ENCODE data around the gene RHOT2. TPM values are rescaled to one million over a fixed set of nuclear protein-coding genes. Genes with fewer than 3 reads are reported as not detected.
"Not testable (repeated sequence)": the region's sequence is repeated elsewhere in the genome, so short reads cannot be mapped to it uniquely, and the experiment has no call there.

The RHOT2 gene
- total RNA-seq, 2 experiments from 2014 or later = 202 to 209 TPM

DNA sequence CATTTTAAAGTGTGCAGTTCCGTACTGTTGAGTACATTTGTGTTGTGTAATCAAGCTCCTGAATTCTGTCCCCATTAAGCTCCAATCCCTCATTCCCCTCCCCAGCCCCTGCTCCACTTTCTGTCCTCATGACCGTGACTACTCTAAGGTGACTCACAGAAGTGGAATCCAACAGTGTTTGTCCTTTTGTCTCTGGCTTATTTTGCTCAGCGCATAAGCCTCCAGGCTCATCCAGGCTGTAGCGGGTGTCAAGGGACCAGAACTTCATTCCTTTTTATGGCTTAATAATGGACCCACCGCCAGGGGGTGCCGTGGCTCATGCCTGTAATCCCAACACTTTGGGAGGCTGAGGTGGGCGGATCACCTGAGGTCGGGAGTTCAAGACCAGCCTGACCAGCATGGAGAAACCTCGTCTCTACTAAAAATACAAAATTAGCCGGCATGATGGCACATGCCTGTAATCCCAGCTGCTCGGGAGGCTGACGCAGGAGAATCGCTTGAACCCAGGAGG, 44.9 kb downstream of the RHOT2 start:
- not testable (repeated sequence) for H3K9me3 Mint-ChIP-seq; H3K4me3 ChIP-seq (ENCODE audit: low read length); H3K36me3 Mint-ChIP-seq (ENCODE audit: low read depth); ATAC-seq (ENCODE audit: poor library complexity); H3K4me1 Mint-ChIP-seq (ENCODE audit: low read depth); H3K36me3 ChIP-seq (ENCODE audit: insufficient read depth, low read length); H3K27ac ChIP-seq (ENCODE audit: low read depth in 1 of 2, low read length in 2 of 2); H3K27ac Mint-ChIP-seq
- ChIA-PET CTCF (interaction anchor here (0.9 to 1.6 kb wide), 6 partner anchors 12 to 75 kb away, joined by 3 to 9 read pairs (median 6); partner anchors contain the start of genes CHTF18, CIAO3, RPUSD1 and WDR24), POLR2A (interaction anchor here (1.6 kb wide), 1 partner anchor 72 kb away, joined by 4 read pairs; no protein-coding TSS in a partner anchor)
- peaks cover 45 to 49% of the 10 kb centered on the region in 2 experiments for H3K27me3 ChIP-seq (ENCODE audit: control insufficient read depth in 1 of 2, insufficient read depth in 2 of 2, low read length in 2 of 2)
- H3K4me3 Mint-ChIP-seq = peak overlapping the region; percentile 40
- TF ChIP-seq, protein P1, sequence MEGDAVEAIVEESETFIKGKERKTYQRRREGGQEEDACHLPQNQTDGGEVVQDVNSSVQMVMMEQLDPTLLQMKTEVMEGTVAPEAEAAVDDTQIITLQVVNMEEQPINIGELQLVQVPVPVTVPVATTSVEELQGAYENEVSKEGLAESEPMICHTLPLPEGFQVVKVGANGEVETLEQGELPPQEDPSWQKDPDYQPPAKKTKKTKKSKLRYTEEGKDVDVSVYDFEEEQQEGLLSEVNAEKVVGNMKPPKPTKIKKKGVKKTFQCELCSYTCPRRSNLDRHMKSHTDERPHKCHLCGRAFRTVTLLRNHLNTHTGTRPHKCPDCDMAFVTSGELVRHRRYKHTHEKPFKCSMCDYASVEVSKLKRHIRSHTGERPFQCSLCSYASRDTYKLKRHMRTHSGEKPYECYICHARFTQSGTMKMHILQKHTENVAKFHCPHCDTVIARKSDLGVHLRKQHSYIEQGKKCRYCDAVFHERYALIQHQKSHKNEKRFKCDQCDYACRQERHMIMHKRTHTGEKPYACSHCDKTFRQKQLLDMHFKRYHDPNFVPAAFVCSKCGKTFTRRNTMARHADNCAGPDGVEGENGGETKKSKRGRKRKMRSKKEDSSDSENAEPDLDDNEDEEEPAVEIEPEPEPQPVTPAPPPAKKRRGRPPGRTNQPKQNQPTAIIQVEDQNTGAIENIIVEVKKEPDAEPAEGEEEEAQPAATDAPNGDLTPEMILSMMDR (IDR thresholded peaks at IDR 0.05) = peak; percentile 37
- intact Hi-C loops (cut with DNase I, micrococcal nuclease) = loop anchor here in 1 of 2 experiments (5.0 kb wide), 2 partner anchors 340 to 480 kb away; no protein-coding TSS in a partner anchor
- peaks cover 42% of the 10 kb centered on the region for H3K27me3 Mint-ChIP-seq
- peaks cover 24% of the 10 kb centered on the region for H3K4me1 ChIP-seq (ENCODE audit: insufficient read depth, low read length)
- peaks cover 0 to 27% of the 10 kb centered on the region in 2 experiments for H3K9me3 ChIP-seq (ENCODE audit: control insufficient read depth in 1 of 2, insufficient read depth in 1 of 2, low read length in 2 of 2)
- DNase-seq = peak in 7 of 14 experiments; percentile 30 to 68 (median 49)

DNA sequence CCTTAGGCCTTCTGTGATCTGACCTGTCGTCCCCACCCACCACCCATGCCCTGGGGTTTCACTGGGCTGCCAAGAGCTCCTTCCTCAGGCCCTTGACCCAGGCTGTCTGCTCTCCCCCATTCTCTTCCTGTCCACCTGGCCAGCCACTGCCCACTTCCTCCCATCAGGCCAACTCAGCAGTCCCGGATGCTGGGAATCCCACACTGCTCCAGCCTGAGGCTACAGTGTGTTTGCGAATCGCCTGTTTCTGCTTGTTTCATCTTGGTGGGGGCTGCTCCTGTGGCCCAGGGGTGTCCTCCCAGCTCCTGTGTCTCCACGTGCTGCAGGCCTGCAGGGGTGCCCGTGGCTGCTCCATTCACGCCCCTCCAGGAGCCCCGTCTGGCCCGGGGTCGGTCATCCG, 46.1 kb downstream of the RHOT2 start:
- H3K4me1 Mint-ChIP-seq (ENCODE audit: low read depth) = peaks cover 10% of the 10 kb centered on the region
- ChIA-PET CTCF (no interaction called here), POLR2A (interaction anchor here (4.5 kb wide), 1 partner anchor 12 kb away, joined by 30 read pairs; the partner anchor contains the start of genes CCDC78 and HAGHL)
- Histone ChIP-seq H3K4me3 (ENCODE audit: low read length) (no peak overlapping the region), H3K27me3 (ENCODE audit: control insufficient read depth in 1 of 2, insufficient read depth in 2 of 2, low read length in 2 of 2) (peaks cover 32 to 37% of the 10 kb centered on the region in 2 experiments), H3K9me3 (ENCODE audit: control insufficient read depth in 1 of 2, insufficient read depth in 1 of 2, low read length in 2 of 2) (peaks cover 0 to 27% of the 10 kb centered on the region in 2 experiments), H3K36me3 (ENCODE audit: insufficient read depth, low read length) (no peaks in the 10 kb centered on the region), H3K27ac (ENCODE audit: low read depth in 1 of 2, low read length in 2 of 2) (no peak overlapping the region), H3K4me1 (ENCODE audit: insufficient read depth, low read length) (peaks cover 26% of the 10 kb centered on the region)
- intact Hi-C loops (cut with DNase I, micrococcal nuclease) = loop anchor here in 1 of 2 experiments (2.0 to 5.0 kb wide), 3 partner anchors 15 to 478 kb away; no protein-coding TSS in a partner anchor
- H3K27ac Mint-ChIP-seq = no peak overlapping the region
- H3K36me3 Mint-ChIP-seq (ENCODE audit: low read depth) = no peaks in the 10 kb centered on the region
- DNase-seq (no peak), ATAC-seq (ENCODE audit: poor library complexity) (no peak)
- TF ChIP-seq, protein P1 (IDR thresholded peaks at IDR 0.05) = no peak
- peaks cover 29% of the 10 kb centered on the region for H3K27me3 Mint-ChIP-seq
- peak overlapping the region; percentile 60 for H3K4me3 Mint-ChIP-seq
- no peaks in the 10 kb centered on the region for H3K9me3 Mint-ChIP-seq

DNA sequence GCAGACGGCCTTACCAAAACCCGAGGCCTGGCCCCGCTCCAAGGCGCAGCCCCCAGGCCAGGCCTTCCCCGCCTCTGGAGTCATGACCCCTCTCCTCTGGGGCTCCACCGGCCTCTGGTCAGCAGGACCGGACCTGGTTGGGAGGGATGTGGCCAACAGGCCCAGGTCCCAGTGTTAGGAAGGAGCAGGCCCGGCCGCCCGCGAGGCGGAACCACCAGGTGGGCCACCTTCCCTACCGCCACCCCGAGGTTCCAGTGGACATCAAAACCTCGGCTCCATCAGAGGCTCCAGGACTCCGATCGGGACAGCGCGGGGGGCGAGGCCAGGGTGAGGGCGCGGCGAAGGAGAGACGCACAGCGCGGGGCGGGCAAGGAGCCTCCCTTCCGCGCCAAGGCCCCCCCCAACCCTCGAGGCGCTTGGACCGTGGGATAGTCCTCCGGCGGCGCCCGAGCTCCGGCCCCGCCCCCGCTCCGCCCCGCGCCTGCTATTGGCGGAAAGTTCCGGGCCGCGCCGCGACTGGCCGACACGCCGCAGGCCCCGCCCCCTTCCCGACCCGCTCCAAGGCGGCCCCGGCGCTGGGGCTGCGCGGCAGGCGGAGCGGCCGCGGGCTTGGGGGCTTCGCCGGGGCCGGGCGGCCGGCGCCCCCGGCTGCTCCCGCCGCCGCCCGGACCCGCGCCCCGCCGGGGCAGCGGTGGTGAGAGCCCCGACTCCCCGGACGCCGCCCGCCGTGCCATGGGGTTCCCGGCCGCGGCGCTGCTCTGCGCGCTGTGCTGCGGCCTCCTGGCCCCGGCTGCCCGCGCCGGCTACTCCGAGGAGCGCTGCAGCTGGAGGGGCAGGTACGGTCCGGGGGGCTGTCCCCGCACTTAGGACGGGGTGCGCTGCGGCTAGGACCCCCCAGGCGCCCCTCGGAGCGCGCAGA, 46.9 kb downstream of the RHOT2 start, which contains the start of gene METRN:
Gene METRN, plus strand, starts transcription at position 561 of the 919 bp plus-strand sequence. Its CDS starts 172 bp downstream, at position 733.
- ATAC-seq (ENCODE audit: poor library complexity) = peak; percentile 92
- peak within 1 kb of the TSS; percentile 12 for H3K4me3 ChIP-seq (ENCODE audit: low read length)

More for the DNA sequence above, 46.9 kb downstream of the RHOT2 start, which contains the start of gene METRN:
- peaks cover 18% of the 10 kb centered on the region for H3K4me1 Mint-ChIP-seq (ENCODE audit: low read depth)
- H3K4me3 Mint-ChIP-seq = peak within 1 kb of the TSS; percentile 69
- no peaks in the 10 kb centered on the region for H3K36me3 ChIP-seq (ENCODE audit: insufficient read depth, low read length)
- no peaks in the 10 kb centered on the region for H3K36me3 Mint-ChIP-seq (ENCODE audit: low read depth)
- TF ChIP-seq, protein P1 (IDR thresholded peaks at IDR 0.05) = no peak
- CTCF ChIA-PET = interaction anchor here (1.2 to 2.3 kb wide), 2 partner anchors 26 to 74 kb away, joined by 3 to 8 read pairs; partner anchors contain the start of genes CHTF18, CIAO3 and RPUSD1
- H3K4me1 ChIP-seq (ENCODE audit: insufficient read depth, low read length) = peaks cover 33% of the 10 kb centered on the region
- H3K27ac Mint-ChIP-seq = no peak within 1 kb of the TSS
- H3K27me3 ChIP-seq (ENCODE audit: control insufficient read depth in 1 of 2, insufficient read depth in 2 of 2, low read length in 2 of 2) = peaks cover 25 to 30% of the 10 kb centered on the region in 2 experiments
- H3K27me3 Mint-ChIP-seq = peaks cover 21% of the 10 kb centered on the region
- H3K9me3 Mint-ChIP-seq = no peaks in the 10 kb centered on the region
- no peak within 1 kb of the TSS for H3K27ac ChIP-seq (ENCODE audit: low read depth in 1 of 2, low read length in 2 of 2)
- intact Hi-C loops (cut with DNase I, micrococcal nuclease) = loop anchor here in 1 of 2 experiments (2.0 to 5.0 kb wide), 3 partner anchors 14 to 477 kb away; no protein-coding TSS in a partner anchor
- POLR2A ChIA-PET = interaction anchor here (0.9 to 4.5 kb wide), 4 partner anchors 12 to 74 kb away, joined by 3 to 30 read pairs (median 14); partner anchors contain the start of genes CCDC78, CHTF18, HAGHL and RPUSD1
- peaks cover 0 to 19% of the 10 kb centered on the region in 2 experiments for H3K9me3 ChIP-seq (ENCODE audit: control insufficient read depth in 1 of 2, insufficient read depth in 1 of 2, low read length in 2 of 2)
- DNase-seq = peak; percentile 76 to 95 (median 88)
